NCI-H526 treated with DMSO at 0.1 percent for 48 hours (cell line): ENCODE measurements around the gene EFHB.
"Not testable (repeated sequence)": the region's sequence is repeated elsewhere in the genome, so short reads cannot be mapped to it uniquely, and the experiment has no call there.

Experiments
- DNase-seq: peaks from one replicate; lab custom pipeline; 2025; lab: John Stamatoyannopoulos, UW

EFHB gene

GRCh38 chr3:19934098-19934566 lies at the start of gene EFHB:
EFHB (minus strand) TSS chr3:19934217; CDS start chr3:19934018, 199 bp downstream.
- no peak for DNase-seq

GRCh38 chr3:19972054-19972453 lies 38.0 kb upstream of the EFHB start:
- no peak for DNase-seq

- DNase-seq = no peak
Observed at GRCh38 chr3:19970327-19970726, 36.3 kb upstream of the EFHB start.

GRCh38 chr3:19967812-19968211 lies 33.8 kb upstream of the EFHB start:
- no peak for DNase-seq

- DNase-seq = no peak
Observed at GRCh38 chr3:19967208-19967607, 33.2 kb upstream of the EFHB start.

GRCh38 chr3:19961960-19962359 lies 27.9 kb upstream of the EFHB start:
- DNase-seq = no peak

- no peak for DNase-seq
Observed at GRCh38 chr3:19960696-19961095, 26.7 kb upstream of the EFHB start.

- DNase-seq = no peak
Observed at GRCh38 chr3:19959505-19959904, 25.5 kb upstream of the EFHB start.

- DNase-seq = not testable (repeated sequence)
Observed at GRCh38 chr3:19957354-19957753, 23.3 kb upstream of the EFHB start.

GRCh38 chr3:19954676-19955075 lies 20.7 kb upstream of the EFHB start:
- no peak for DNase-seq

GRCh38 chr3:19950316-19950715 lies 16.3 kb upstream of the EFHB start:
- DNase-seq = no peak

GRCh38 chr3:19948226-19948591 lies 14.2 kb upstream of the EFHB start:
- DNase-seq = no peak

- peak; percentile 15 for DNase-seq
Observed at GRCh38 chr3:19947549-19948225, 13.7 kb upstream of the EFHB start.

- DNase-seq = peak; percentile 93
Observed at GRCh38 chr3:19946832-19947548, 13.0 kb upstream of the EFHB start, which contains the start of gene RAB5A. RAB5A (plus strand) TSS chr3:19947097; CDS start chr3:19950899, 3,802 bp downstream.

- DNase-seq = no peak
Observed at GRCh38 chr3:19945969-19946831, 12.2 kb upstream of the EFHB start.

- DNase-seq = no peak
Observed at GRCh38 chr3:19945534-19945933, 11.5 kb upstream of the EFHB start.

GRCh38 chr3:19940643-19941042 lies 6.6 kb upstream of the EFHB start:
- no peak for DNase-seq

- no peak for DNase-seq
Observed at GRCh38 chr3:19938295-19938627, 4.2 kb upstream of the EFHB start.

- no peak for DNase-seq
Observed at GRCh38 chr3:19937459-19938294, 3.7 kb upstream of the EFHB start.

GRCh38 chr3:19932422-19932821 lies 1.6 kb downstream of the EFHB start:
- no peak for DNase-seq

GRCh38 chr3:19931767-19932188 lies 2.2 kb downstream of the EFHB start:
- DNase-seq = no peak
